Parathyroid adenoma (tissue), 2 donors: ENCODE results near the gene TRIM22.
A peak's percentile ranks its signal among the peaks of the same experiment; 100 is the strongest.
"Not testable (repeated sequence)": the region's sequence is repeated elsewhere in the genome, so short reads cannot be mapped to it uniquely, and the experiment has no call there.

Experiments
- H2AFZ ChIP-seq: fragments of 300-600 bp; sonication (generic); one replicate; pipeline ENCODE4 v1.7.0; 2017; ENCODE audit warnings: antibody characterized with exemption, mild to moderate bottlenecking
- H3K27ac ChIP-seq: fragments of 300-600 bp; sonication (generic); one replicate; pipeline ENCODE4 v1.7.0; 2017
- H3K27me3 ChIP-seq: fragments of 300-600 bp; sonication (generic); one replicate; pipeline ENCODE4 v1.7.0; 2017; ENCODE audit warnings: low read length; ENCODE audit not compliant: control insufficient read depth, insufficient read depth
- H3K36me3 ChIP-seq: fragments of 300-600 bp; sonication (generic); one replicate; pipeline ENCODE4 v1.7.0; 2017; ENCODE audit warnings: low read length; ENCODE audit not compliant: control insufficient read depth, insufficient read depth
- H3K4me1 ChIP-seq: fragments of 300-600 bp; sonication (generic); one replicate; pipeline ENCODE4 v1.7.0; 2017; ENCODE audit warnings: control low read depth
- H3K4me2 ChIP-seq: fragments of 300-600 bp; sonication (generic); one replicate; pipeline ENCODE4 v1.7.0; 2017; ENCODE audit warnings: low read length
- H3K4me3 ChIP-seq: fragments of 300-600 bp; sonication (generic); one replicate; pipeline ENCODE4 v1.7.0; 2017; ENCODE audit warnings: low read depth, low read length
- H3K79me2 ChIP-seq: fragments of 300-600 bp; sonication (generic); one replicate; pipeline ENCODE4 v1.7.0; 2017; ENCODE audit warnings: control low read depth
- H3K9ac ChIP-seq: fragments of 300-600 bp; sonication (generic); one replicate; pipeline ENCODE4 v1.7.0; 2017; ENCODE audit warnings: mild to moderate bottlenecking
- H3K9me3 ChIP-seq: fragments of 300-600 bp; sonication (generic); one replicate; pipeline ENCODE4 v1.7.0; 2017; ENCODE audit warnings: low read length; ENCODE audit not compliant: control insufficient read depth
- TF ChIP-seq, protein P1 (sequence below): fragments of 300-600 bp; sonication (generic); IDR thresholded peaks from one replicate; pipeline ENCODE4 v1.7.0; 2017; ENCODE audit warnings: antibody characterized with exemption, mild to moderate bottlenecking
- donor health status: primary hyperparathyroidism.

The TRIM22 gene

GRCh38 chr11:5690216-5690615 is 626 bp downstream of the TRIM22 start:
- Histone ChIP-seq H3K4me1 (no peaks in the 10 kb centered on the region), H3K36me3 (no peaks in the 10 kb centered on the region), H3K9ac (no peak overlapping the region), H3K4me2 (no peak overlapping the region), H2AFZ (no peak overlapping the region), H3K79me2 (no peaks in the 10 kb centered on the region), H3K9me3 (no peaks in the 10 kb centered on the region), H3K4me3 (peak overlapping the region; percentile 47), H3K27ac (peak overlapping the region; percentile 68), H3K27me3 (no peaks in the 10 kb centered on the region)
- TF ChIP-seq, protein P1, sequence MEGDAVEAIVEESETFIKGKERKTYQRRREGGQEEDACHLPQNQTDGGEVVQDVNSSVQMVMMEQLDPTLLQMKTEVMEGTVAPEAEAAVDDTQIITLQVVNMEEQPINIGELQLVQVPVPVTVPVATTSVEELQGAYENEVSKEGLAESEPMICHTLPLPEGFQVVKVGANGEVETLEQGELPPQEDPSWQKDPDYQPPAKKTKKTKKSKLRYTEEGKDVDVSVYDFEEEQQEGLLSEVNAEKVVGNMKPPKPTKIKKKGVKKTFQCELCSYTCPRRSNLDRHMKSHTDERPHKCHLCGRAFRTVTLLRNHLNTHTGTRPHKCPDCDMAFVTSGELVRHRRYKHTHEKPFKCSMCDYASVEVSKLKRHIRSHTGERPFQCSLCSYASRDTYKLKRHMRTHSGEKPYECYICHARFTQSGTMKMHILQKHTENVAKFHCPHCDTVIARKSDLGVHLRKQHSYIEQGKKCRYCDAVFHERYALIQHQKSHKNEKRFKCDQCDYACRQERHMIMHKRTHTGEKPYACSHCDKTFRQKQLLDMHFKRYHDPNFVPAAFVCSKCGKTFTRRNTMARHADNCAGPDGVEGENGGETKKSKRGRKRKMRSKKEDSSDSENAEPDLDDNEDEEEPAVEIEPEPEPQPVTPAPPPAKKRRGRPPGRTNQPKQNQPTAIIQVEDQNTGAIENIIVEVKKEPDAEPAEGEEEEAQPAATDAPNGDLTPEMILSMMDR: no peak

DNA sequence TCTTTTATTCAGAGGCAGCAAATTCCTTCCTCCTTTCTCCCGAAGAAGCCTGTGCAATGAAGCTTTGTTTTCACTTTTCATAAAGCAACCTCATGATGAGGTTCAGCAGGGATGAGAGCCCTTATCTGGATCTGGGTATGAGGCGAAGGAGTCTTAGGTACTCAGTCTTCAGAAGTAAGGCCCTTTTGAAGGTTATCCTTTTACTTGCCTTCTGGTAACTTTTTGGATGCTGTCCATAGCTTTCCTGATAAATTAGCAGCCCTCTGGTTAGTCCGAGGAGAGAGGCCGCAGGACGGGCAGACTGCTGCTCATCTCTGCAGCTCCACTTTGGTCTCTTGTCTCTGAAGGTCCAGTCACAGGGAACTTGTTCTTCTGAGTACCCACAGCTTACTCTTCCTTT is 1.1 kb downstream of the TRIM22 start:
- H3K9me3 ChIP-seq: no peaks in the 10 kb centered on the region
- H3K4me2 ChIP-seq: no peak overlapping the region
- H3K27ac ChIP-seq: peak overlapping the region; percentile 68
- H3K27me3 ChIP-seq: no peaks in the 10 kb centered on the region
- H3K79me2 ChIP-seq: no peaks in the 10 kb centered on the region
- H3K4me3 ChIP-seq: peak overlapping the region; percentile 47
- no peak overlapping the region for H2AFZ ChIP-seq
- H3K4me1 ChIP-seq: no peaks in the 10 kb centered on the region
- H3K9ac ChIP-seq: no peak overlapping the region
- TF ChIP-seq, protein P1: no peak
- H3K36me3 ChIP-seq: no peaks in the 10 kb centered on the region

DNA sequence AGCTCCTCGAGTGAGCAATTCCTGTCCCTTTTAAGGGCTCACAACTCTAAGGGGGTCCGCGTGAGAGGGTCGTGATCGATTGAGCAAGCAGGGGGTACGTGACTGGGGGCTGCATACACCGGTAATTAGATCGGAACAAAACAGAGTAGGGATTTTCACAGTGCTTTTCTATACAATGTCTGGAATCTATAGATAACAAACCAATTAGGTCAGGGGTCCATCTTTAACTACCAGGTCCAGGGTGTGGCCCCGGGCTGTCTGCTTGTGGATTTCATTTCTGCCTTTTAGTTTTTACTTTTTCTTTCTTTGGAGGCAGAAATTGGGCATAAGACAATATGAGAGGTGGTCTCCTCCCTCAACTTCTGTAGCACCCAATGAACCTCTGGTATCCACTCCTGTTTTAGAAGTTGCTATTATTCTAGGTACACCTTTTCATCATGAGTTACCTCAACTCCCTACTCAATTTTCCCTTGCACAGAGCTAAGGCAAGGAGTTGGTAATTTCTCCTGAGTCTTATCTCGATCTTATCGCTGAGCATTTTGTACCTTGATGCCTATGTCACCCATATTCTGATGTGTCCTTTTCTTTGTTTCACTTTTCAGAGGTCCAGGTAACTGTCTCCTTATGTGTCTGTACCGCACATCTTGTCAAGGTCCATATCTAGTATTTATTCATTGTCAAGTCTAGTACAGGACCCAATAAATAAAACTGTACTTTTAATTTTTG is 1.8 kb downstream of the TRIM22 start:
- not testable (repeated sequence) for H3K4me3 ChIP-seq, H3K4me2 ChIP-seq, H3K9ac ChIP-seq, H3K27ac ChIP-seq, H3K79me2 ChIP-seq, H3K36me3 ChIP-seq, H3K9me3 ChIP-seq, H2AFZ ChIP-seq, H3K4me1 ChIP-seq, H3K27me3 ChIP-seq

DNA sequence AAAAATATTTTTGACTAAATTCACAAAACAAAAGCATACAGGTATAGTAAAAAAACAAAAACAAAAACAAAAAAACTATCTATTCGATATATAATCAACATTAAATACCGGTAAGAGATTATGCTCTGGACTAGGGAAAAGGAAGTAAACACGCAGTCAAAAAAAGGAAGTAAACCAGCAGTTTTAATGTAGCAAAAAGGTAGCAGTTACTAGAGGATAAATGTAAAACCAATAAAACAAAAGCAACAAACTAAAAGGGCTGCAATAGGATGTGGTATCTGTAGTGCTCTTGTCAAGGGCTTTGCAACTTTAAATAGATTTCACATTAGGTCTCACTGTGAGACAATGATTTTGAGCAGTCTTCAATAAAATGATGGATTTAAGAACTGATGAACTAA is 2.4 kb downstream of the TRIM22 start:
- Histone ChIP-seq H3K4me2 (no peak overlapping the region), H3K4me3 (no peak overlapping the region), H3K27ac (no peak overlapping the region), H3K79me2 (no peaks in the 10 kb centered on the region), H3K27me3 (no peaks in the 10 kb centered on the region), H3K36me3 (no peaks in the 10 kb centered on the region), H3K4me1 (no peaks in the 10 kb centered on the region), H3K9me3 (no peaks in the 10 kb centered on the region), H3K9ac (no peak overlapping the region), H2AFZ (no peak overlapping the region)
- TF ChIP-seq, protein P1: no peak

- H3K9ac ChIP-seq: no peak overlapping the region
- H3K27me3 ChIP-seq: no peaks in the 10 kb centered on the region
- H3K4me1 ChIP-seq: no peaks in the 10 kb centered on the region
- H3K4me3 ChIP-seq: no peak overlapping the region
- H3K79me2 ChIP-seq: no peaks in the 10 kb centered on the region
- no peak overlapping the region for H2AFZ ChIP-seq
- H3K9me3 ChIP-seq: no peaks in the 10 kb centered on the region
- H3K36me3 ChIP-seq: no peaks in the 10 kb centered on the region
- no peak overlapping the region for H3K4me2 ChIP-seq
- no peak overlapping the region for H3K27ac ChIP-seq
- TF ChIP-seq, protein P1: no peak
Observed at GRCh38 chr11:5694642-5695041, 5.1 kb downstream of the TRIM22 start.
